HepG2 (cell line): ENCODE data around the gene RHBDF2. TPM values are rescaled to one million over a fixed set of nuclear protein-coding genes. Genes with fewer than 3 reads are reported as not detected.

ENCODE experiments used
- BORCS8-MEF2B ChIP-seq: sonication (generic); formaldehyde crosslinking; IDR thresholded peaks from 2 replicates; pipeline ENCODE4 v1.8.0; 2022; ENCODE audit warnings: mild to moderate bottlenecking, missing genetic modification reagents
- PAX8 ChIP-seq: sonication (generic); formaldehyde crosslinking; IDR thresholded peaks from 2 replicates; pipeline ENCODE4 v1.8.0; 2022; ENCODE audit warnings: mild to moderate bottlenecking, missing genetic modification reagents, borderline replicate concordance
- PLRG1 ChIP-seq: fragments of 450-650 bp; conservative IDR thresholded peaks from 2 replicates; pipeline ENCODE4 v1.6.1; 2016
- RELA ChIP-seq: sonication (generic); formaldehyde crosslinking; IDR thresholded peaks from 2 replicates; pipeline ENCODE4 v1.4.0; 2020; ENCODE audit warnings: missing genetic modification reagents
- RXRA ChIP-seq: sonication (generic); formaldehyde crosslinking; IDR thresholded peaks from 2 replicates; pipeline ENCODE4 v1.5.1; 2020; ENCODE audit warnings: missing genetic modification reagents
- ZBTB20 ChIP-seq: sonication (generic); formaldehyde crosslinking; IDR thresholded peaks from 2 replicates; pipeline ENCODE4 v1.8.1; 2023; ENCODE audit warnings: missing genetic modification reagents, low read depth, mild to moderate bottlenecking, borderline replicate concordance
- ZFX ChIP-seq: sonication (generic); formaldehyde crosslinking; IDR thresholded peaks from 2 replicates; pipeline ENCODE4 v1.4.0; 2020; ENCODE audit warnings: mild to moderate bottlenecking, low read depth, missing genetic modification reagents, moderate library complexity
- ZNF232 ChIP-seq: sonication (generic); formaldehyde crosslinking; IDR thresholded peaks from 2 replicates; pipeline ENCODE4 v1.4.0; 2020; ENCODE audit warnings: missing genetic modification reagents, borderline replicate concordance
- ZNF577 ChIP-seq: sonication (generic); formaldehyde crosslinking; IDR thresholded peaks from 2 replicates; pipeline ENCODE4 v1.4.0; 2020; ENCODE audit warnings: mild to moderate bottlenecking, low read depth, missing genetic modification reagents, borderline replicate concordance
- ZNF766 ChIP-seq: sonication (generic); formaldehyde crosslinking; IDR thresholded peaks from 2 replicates; pipeline ENCODE4 v1.5.0; 2020; ENCODE audit warnings: missing genetic modification reagents, borderline replicate concordance
- ZNF772 ChIP-seq: sonication (generic); formaldehyde crosslinking; IDR thresholded peaks from 2 replicates; pipeline ENCODE4 v1.5.0; 2020; ENCODE audit warnings: mild to moderate bottlenecking, missing genetic modification reagents
- polyA plus RNA-seq, 8 experiments: library from polyadenylated mRNA; depleted of rRNA in 3 of 8; stranded (reverse) in 7 of 8; unstranded in 1 of 8; fragments of >200 nt; fragmentation: Illumina TruSeq in 4 of 8; extraction: Trizol in 4 of 8; gene quantifications; 2 replicates each; pipeline versions ENCODE4 v1.2.1 to v1.2.3, GENCODE V29; 2011 to 2016; ENCODE audit warnings: low read depth in 4 of 8, missing spikeins in 1 of 8, mixed read lengths in 1 of 8; ENCODE audit not compliant: insufficient read depth in 1 of 8
- total RNA-seq, 5 experiments: library from RNA; depleted of rRNA; stranded (reverse); fragments of >200 nt; fragmentation: Illumina TruSeq; extraction: Trizol; gene quantifications; 2 replicates each; pipeline ENCODE4 v1.2.3, GENCODE V29; 2016; ENCODE audit warnings: low read depth in 1 of 5
- TF ChIP-seq, protein P1 (sequence below): sonication (generic); formaldehyde crosslinking; IDR thresholded peaks from 2 replicates; pipeline ENCODE4 v1.4.0; 2020; ENCODE audit warnings: missing genetic modification reagents
- TF ChIP-seq, protein P2 (sequence below): sonication (generic); formaldehyde crosslinking; IDR thresholded peaks from 2 replicates; pipeline ENCODE4 v1.8.1; 2022; ENCODE audit warnings: low read depth, mild to moderate bottlenecking, missing genetic modification reagents
- TF ChIP-seq, protein P3 (sequence below): sonication (generic); formaldehyde crosslinking; IDR thresholded peaks from 2 replicates; pipeline ENCODE4 v1.5.0; 2020; ENCODE audit warnings: missing genetic modification reagents
- TF ChIP-seq, protein P4 (sequence below): sonication (generic); formaldehyde crosslinking; IDR thresholded peaks from 2 replicates; pipeline ENCODE4 v1.8.0; 2022; ENCODE audit warnings: mild to moderate bottlenecking, missing genetic modification reagents
- TF ChIP-seq, protein P5 (sequence below): IDR thresholded peaks from 2 replicates; pipeline ENCODE4 v1.6.1; 2012; ENCODE audit warnings: inconsistent platforms
- TF ChIP-seq, protein P6 (sequence below): sonication (generic); formaldehyde crosslinking; IDR thresholded peaks from 2 replicates; pipeline ENCODE4 v1.4.0; 2020; ENCODE audit warnings: missing genetic modification reagents
- TF ChIP-seq, protein P7 (sequence below): sonication (generic); formaldehyde crosslinking; IDR thresholded peaks from 2 replicates; pipeline ENCODE4 v1.4.0; 2020; ENCODE audit warnings: missing genetic modification reagents

The RHBDF2 gene
- total and polyA plus RNA-seq, 2 of the 13 experiments (the other 11 are each of a cell fraction or from before 2014, with no cell fraction given) = 7.8 to 24.2 TPM

DNA sequence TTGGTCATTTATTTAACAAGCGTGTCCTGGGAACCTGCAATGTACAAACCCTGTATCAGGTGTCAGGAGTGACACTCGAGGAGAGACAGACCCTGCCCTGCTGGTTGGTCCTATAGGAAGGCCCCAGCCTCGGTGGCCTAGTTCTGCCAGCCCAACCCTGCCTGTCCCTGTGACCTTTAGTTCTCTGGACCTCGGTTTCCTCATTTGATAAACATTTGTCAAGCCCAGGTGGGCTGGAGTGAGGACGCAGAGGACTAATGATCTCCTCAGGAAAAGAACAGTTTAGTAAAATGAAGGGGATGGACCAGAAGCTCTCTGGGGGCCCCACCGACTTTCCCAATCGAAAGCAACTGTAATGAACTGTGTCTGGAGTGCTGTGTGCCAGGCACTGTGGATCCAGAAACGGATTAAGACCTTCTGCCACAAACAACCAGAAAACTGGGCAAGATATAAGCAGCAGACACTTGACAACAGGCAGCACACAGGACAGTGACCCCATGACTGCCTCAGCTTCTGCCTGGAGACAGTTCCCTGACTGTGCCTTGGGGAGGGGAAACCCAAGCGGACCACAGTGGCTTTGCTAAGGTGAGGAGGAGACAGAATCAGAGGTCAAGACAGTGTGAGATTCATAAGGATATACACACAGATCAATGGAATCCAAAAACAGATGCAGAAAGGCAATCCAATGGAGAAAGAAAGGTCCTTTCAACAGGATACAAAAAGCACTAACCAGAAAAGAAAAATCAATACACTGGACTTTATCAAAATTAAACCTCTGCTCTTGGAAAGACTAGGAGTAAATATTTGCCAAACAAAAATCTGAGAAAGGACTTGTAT lies 47.4 kb upstream of the RHBDF2 start (continued):
- TF ChIP-seq, protein P1, sequence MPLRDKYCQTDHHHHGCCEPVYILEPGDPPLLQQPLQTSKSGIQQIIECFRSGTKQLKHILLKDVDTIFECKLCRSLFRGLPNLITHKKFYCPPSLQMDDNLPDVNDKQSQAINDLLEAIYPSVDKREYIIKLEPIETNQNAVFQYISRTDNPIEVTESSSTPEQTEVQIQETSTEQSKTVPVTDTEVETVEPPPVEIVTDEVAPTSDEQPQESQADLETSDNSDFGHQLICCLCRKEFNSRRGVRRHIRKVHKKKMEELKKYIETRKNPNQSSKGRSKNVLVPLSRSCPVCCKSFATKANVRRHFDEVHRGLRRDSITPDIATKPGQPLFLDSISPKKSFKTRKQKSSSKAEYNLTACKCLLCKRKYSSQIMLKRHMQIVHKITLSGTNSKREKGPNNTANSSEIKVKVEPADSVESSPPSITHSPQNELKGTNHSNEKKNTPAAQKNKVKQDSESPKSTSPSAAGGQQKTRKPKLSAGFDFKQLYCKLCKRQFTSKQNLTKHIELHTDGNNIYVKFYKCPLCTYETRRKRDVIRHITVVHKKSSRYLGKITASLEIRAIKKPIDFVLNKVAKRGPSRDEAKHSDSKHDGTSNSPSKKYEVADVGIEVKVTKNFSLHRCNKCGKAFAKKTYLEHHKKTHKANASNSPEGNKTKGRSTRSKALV (CRISPR knock-in tag) = no peak
- TF ChIP-seq, protein P2, sequence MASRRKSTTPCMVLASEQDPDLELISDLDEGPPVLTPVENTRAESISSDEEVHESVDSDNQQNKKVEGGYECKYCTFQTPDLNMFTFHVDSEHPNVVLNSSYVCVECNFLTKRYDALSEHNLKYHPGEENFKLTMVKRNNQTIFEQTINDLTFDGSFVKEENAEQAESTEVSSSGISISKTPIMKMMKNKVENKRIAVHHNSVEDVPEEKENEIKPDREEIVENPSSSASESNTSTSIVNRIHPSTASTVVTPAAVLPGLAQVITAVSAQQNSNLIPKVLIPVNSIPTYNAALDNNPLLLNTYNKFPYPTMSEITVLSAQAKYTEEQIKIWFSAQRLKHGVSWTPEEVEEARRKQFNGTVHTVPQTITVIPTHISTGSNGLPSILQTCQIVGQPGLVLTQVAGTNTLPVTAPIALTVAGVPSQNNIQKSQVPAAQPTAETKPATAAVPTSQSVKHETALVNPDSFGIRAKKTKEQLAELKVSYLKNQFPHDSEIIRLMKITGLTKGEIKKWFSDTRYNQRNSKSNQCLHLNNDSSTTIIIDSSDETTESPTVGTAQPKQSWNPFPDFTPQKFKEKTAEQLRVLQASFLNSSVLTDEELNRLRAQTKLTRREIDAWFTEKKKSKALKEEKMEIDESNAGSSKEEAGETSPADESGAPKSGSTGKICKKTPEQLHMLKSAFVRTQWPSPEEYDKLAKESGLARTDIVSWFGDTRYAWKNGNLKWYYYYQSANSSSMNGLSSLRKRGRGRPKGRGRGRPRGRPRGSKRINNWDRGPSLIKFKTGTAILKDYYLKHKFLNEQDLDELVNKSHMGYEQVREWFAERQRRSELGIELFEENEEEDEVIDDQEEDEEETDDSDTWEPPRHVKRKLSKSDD = no peak
- TF ChIP-seq ZBTB20 (CRISPR knock-in tag) (peak; percentile 53; the same call in 1 of the 2 replicates), RELA (CRISPR knock-in tag) (no peak), ZFX (CRISPR knock-in tag) (peak; percentile 80), PAX8 (CRISPR knock-in tag) (no peak), BORCS8-MEF2B (CRISPR knock-in tag) (peak; percentile 46; the same call in 1 of the 2 replicates), ZNF232 (CRISPR knock-in tag) (no peak), RXRA (CRISPR knock-in tag) (peak; percentile 66; the same call in 1 of the 2 replicates), ZNF766 (CRISPR knock-in tag) (no peak), ZNF577 (CRISPR knock-in tag) (no peak), PLRG1 (no peak), ZNF772 (CRISPR knock-in tag) (peak; percentile 65; the same call in 1 of the 2 replicates)
- TF ChIP-seq, protein P3, sequence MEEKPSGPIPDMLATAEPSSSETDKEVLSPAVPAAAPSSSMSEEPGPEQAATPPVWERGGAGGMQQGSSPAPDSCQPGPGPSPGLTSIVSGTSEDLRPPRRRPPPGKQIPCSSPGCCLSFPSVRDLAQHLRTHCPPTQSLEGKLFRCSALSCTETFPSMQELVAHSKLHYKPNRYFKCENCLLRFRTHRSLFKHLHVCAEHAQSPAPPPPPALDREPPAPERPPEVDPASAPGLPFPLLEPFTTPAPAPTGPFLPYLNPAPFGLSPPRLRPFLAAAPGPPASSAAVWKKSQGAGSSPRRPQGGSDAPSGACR (CRISPR knock-in tag) = peak; percentile 79; the same call in 1 of the 2 replicates
- TF ChIP-seq, protein P4, sequence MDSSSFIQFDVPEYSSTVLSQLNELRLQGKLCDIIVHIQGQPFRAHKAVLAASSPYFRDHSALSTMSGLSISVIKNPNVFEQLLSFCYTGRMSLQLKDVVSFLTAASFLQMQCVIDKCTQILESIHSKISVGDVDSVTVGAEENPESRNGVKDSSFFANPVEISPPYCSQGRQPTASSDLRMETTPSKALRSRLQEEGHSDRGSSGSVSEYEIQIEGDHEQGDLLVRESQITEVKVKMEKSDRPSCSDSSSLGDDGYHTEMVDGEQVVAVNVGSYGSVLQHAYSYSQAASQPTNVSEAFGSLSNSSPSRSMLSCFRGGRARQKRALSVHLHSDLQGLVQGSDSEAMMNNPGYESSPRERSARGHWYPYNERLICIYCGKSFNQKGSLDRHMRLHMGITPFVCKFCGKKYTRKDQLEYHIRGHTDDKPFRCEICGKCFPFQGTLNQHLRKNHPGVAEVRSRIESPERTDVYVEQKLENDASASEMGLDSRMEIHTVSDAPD (CRISPR knock-in tag) = no peak
- TF ChIP-seq, protein P5, sequence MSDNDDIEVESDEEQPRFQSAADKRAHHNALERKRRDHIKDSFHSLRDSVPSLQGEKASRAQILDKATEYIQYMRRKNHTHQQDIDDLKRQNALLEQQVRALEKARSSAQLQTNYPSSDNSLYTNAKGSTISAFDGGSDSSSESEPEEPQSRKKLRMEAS = no peak
- TF ChIP-seq, protein P6, sequence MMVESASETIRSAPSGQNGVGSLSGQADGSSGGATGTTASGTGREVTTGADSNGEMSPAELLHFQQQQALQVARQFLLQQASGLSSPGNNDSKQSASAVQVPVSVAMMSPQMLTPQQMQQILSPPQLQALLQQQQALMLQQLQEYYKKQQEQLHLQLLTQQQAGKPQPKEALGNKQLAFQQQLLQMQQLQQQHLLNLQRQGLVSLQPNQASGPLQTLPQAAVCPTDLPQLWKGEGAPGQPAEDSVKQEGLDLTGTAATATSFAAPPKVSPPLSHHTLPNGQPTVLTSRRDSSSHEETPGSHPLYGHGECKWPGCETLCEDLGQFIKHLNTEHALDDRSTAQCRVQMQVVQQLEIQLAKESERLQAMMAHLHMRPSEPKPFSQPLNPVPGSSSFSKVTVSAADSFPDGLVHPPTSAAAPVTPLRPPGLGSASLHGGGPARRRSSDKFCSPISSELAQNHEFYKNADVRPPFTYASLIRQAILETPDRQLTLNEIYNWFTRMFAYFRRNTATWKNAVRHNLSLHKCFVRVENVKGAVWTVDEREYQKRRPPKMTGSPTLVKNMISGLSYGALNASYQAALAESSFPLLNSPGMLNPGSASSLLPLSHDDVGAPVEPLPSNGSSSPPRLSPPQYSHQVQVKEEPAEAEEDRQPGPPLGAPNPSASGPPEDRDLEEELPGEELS = peak; percentile 49; the same call in 1 of the 2 replicates
- TF ChIP-seq, protein P7, sequence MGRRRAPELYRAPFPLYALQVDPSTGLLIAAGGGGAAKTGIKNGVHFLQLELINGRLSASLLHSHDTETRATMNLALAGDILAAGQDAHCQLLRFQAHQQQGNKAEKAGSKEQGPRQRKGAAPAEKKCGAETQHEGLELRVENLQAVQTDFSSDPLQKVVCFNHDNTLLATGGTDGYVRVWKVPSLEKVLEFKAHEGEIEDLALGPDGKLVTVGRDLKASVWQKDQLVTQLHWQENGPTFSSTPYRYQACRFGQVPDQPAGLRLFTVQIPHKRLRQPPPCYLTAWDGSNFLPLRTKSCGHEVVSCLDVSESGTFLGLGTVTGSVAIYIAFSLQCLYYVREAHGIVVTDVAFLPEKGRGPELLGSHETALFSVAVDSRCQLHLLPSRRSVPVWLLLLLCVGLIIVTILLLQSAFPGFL (CRISPR knock-in tag) = no peak
